NCI-H1930 (cell line): ENCODE measurements around the gene ANKRD33B.
"Not testable (repeated sequence)": the region's sequence is repeated elsewhere in the genome, so short reads cannot be mapped to it uniquely, and the experiment has no call there.

Experiments used
- DNase-seq, 2 experiments: peaks; one replicate each; lab custom pipeline; 2025; lab: John Stamatoyannopoulos, UW

ANKRD33B gene

DNA sequence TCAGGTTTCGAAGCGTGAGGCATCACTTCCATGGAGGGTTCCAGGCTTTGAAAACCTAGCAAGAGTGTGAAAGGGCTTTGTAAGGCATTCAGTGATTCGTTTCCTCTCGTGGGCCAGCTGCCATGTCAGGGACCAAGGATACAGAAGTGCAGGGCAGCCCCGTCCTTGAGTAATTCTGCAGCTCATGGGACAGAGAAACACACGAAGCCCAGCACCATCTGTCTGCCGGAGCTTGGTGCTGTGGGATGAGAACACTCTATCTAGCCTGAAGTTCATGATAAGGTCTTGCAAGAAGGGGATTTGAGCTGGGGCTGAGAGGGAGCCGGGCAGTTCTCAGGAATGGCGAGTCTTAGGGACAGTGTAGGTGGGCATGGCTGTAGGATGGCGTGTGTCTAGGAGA, 55.8 kb downstream of the ANKRD33B start:
- DNase-seq: no peak

- DNase-seq: no peak
These were observed 56.5 kb downstream of the ANKRD33B start for GRCh38 chr5:10620346-10620745.

- DNase-seq: no peak
These were observed 58.0 kb downstream of the ANKRD33B start for GRCh38 chr5:10621832-10622231.

- DNase-seq: no peak
These were observed 58.9 kb downstream of the ANKRD33B start for GRCh38 chr5:10622810-10623209.

DNA sequence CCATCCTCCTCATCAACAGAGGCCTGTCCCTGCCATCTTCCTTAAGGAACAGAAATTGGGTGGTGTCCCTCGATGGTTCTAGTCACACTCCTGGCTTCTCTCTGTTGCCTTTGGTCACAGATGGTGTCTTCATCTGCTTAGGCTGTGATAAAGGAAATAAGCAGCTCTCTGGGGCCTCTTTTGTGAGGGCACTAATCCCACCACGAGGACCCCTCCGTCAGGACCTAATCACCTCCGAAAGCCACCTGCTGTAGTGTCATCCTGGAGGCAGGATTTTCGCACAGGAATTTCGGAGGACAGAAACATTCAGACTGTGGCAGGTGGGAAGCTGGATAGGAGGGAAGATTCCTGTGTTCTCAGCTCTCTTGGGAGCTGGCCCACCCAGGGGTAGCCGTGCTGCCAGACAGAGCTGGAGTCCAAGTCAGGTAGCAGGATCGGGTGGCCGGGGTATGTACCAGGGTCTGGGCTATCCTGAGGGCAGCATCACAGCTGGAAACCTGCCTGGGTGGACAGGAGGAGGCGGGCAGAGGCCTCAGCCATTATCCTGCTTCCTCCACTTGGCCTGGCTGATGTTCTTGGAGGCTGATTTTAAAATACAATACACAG, 59.5 kb downstream of the ANKRD33B start:
- DNase-seq: no peak

- no peak for DNase-seq
These were observed 60.3 kb downstream of the ANKRD33B start for GRCh38 chr5:10624206-10624605.

DNA sequence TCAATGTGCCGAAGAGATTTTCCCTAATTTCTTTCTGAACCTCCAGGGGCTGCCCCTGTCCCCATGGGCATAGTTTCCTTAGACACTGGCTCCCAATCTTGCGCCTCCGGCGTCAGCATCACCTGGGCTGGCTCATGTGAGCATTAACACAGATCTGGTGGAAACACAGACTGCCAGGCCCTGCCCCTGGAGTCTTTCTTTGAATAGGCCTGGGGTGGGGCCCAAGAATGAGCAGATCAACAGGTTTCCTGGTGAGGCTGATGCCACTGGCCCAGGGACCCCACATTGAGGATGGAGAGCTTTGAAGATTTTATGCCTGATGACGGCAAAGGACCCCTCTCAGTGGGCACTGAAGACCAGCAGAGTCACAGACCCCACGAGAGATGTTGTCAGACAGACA, 60.8 kb downstream of the ANKRD33B start:
- DNase-seq: no peak

- no peak for DNase-seq
These were observed 62.0 kb downstream of the ANKRD33B start for GRCh38 chr5:10625700-10626472.

GRCh38 chr5:10626473-10627013, 62.7 kb downstream of the ANKRD33B start:
- DNase-seq: no peak

GRCh38 chr5:10627160-10627701, 63.4 kb downstream of the ANKRD33B start:
- no peak for DNase-seq

DNA sequence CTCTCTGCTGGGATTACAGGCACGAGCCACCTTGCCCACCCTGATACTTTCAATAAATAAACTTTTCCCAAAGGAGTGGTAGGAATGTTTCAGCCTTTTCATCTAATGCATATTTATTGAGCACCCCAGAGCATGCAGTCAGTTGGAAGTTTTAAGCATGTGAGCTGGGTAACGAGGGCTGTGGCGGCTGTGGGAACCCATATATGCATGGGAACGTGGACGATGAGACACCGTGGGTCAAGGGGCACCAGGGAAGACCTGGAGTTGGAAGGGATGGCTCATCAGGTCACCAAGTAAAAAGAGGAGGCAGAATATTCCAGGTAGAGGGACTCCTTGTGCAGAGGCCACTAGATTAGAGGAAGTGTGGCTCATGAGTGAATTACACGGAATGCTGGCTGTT, 64.7 kb downstream of the ANKRD33B start:
- no peak for DNase-seq

DNA sequence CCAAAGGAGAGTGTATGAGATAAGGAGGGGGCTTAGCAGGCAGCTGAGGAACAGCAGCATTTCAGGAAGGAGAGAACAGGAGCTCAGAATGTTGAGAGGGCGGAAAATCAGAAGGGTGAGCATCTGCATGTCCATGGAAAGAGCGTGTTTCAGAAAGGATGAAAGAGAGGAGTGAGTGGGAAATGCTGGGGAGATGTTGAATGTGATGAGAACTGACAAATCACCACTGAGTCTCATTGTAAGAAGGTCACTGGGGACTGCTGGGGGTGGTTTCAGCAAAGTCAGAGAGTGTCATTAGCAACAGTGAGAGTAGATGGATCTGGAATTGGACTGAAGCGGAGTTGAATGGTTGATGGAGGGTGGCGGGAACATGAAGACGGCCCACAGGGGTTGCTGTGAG, 65.8 kb downstream of the ANKRD33B start:
- no peak for DNase-seq

DNA sequence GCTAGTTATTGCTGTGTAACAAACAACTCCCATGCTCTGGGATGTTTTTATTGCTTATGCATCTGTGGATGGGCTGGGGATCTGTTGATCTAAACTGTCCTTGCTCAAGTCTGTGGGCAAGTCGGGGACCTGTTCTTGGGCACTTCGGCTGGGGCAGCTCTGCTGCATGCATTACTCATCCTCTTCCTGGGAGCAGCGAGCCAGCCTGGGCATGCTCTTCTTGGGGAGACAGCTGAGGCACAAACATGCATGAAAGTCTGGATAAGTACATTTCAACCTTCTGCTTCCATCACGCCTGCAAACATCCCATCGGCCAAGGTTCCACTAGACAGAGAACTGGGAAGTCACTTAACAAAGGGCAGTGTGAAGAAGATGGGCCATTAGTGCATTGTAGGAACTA, 66.3 kb downstream of the ANKRD33B start:
- DNase-seq: no peak

DNA sequence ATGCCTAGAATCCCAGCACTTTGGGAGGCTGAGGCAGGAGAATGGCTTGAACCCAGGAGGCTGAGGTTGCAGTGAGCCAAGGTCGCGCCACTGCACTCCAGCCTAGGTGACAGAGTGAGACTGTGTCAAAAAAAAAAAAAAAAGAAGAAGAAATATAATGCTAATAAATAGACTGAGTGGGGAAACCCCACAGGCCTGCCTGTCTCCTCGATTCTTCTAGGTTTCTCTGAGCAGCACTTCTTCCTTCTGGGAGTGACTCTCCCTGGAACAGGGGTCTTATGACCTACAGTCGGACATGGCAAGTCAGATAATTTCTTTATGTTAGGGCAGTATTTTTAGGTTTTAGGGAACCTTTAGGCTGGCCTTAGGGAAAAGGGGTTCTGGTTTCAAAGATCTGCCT, 66.9 kb downstream of the ANKRD33B start:
- not testable (repeated sequence) for DNase-seq

- DNase-seq: no peak
These were observed 67.6 kb downstream of the ANKRD33B start for GRCh38 chr5:10631316-10631996.

GRCh38 chr5:10632110-10632761, 68.4 kb downstream of the ANKRD33B start:
- DNase-seq: no peak

DNA sequence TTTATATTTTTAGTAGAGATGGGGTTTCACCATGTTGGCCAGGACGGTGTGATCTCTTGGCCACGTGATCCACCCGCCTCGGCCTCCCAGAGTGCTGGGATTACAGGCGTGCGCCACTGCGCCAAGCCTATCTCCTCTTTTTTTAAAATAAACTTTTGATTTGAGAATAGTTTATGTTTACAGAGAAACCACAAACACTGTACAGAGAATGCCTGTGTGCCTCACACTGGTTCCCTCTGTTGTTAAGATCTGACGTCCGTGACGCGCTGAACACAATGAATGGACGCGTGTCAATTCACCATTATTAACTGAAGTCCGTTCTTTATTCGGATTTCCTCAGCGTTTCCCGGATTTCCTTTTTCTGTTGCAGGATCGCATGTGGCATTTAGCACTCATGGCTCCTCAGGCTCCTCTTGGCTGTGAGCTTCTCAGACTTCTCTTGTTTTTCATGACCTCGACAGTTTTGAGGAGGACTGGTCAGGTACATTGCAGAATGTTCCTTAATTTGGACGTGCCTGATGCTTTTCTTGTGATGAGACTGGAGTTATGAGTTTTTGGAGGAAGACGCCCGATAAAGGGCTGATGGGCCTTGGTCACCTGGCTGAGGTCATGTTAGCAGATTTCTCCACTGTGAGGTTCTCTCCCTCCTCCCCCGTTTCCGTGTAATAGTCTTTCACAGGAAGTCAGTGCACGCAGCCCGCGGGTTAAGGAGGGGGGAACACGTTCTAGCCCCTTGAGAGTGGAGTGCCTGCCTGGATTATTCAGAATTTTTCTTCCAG, 69.6 kb downstream of the ANKRD33B start:
- DNase-seq: no peak

DNA sequence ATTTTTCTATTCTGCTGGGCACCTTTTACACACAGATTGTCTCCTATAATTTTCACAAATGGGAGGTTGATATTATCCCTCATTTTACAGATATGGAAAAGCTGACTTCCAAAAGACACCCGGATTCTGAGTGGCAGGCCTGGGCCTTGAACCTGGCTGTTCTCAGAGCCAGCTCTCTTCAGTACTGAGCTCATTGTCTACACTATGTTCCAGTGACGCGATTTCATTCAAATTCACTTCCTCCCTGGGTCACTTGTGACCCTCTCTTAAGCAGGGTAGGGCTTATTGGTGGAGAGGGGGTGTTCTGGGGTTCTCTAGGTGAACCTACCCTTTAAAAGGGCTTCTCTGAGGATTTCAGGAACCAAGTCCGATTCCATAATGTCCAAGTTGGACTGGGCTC, 70.2 kb downstream of the ANKRD33B start:
- DNase-seq: no peak

DNA sequence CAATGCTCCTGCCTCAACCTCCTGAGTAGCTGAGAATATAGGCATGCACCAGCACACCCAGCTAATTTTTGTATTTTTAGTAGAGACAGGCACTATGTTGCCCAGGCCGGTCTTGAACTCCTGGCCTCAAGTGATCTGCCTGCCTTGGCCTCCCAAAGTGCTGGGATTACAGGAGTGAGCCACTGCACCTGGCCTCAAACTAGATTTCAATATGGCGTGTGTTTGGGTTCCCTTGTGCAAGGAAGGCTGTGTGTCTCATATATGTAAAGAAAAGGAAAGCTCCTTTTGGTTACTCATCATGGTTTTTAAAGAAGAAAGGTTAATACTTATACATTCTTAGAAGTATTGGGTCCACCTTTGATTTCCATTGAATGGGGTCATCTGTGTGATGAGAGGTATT, 70.7 kb downstream of the ANKRD33B start:
- DNase-seq: no peak

GRCh38 chr5:10635257-10635866, 71.5 kb downstream of the ANKRD33B start:
- no peak for DNase-seq

- no peak for DNase-seq
These were observed 72.0 kb downstream of the ANKRD33B start for GRCh38 chr5:10635867-10636350.
